D341Med (cell line): ENCODE results near the gene UQCR11.

Source experiments
- DNase-seq: peaks from one replicate; pipeline ENCODE4 v3.0.0; 2012; ENCODE audit warnings: low spot score

The UQCR11 gene

GRCh38 chr19:1590641-1591397 is 14.4 kb downstream of the UQCR11 start:
- DNase-seq: peak; percentile 71

- DNase-seq: peak; percentile 45
These were observed 17.4 kb downstream of the UQCR11 start for GRCh38 chr19:1587872-1588271.

GRCh38 chr19:1585243-1585580 is 20.1 kb downstream of the UQCR11 start:
- DNase-seq: peak; percentile 27

- peak; percentile 36 for DNase-seq
These were observed 20.6 kb downstream of the UQCR11 start for GRCh38 chr19:1584500-1585242.

GRCh38 chr19:1582201-1582600 is 23.1 kb downstream of the UQCR11 start:
- DNase-seq: peak; percentile 22

GRCh38 chr19:1580957-1581356 is 24.3 kb downstream of the UQCR11 start:
- DNase-seq: no peak

GRCh38 chr19:1580382-1580781 is 24.9 kb downstream of the UQCR11 start:
- no peak for DNase-seq

- peak; percentile 33 for DNase-seq
These were observed 26.0 kb downstream of the UQCR11 start for GRCh38 chr19:1579222-1579621.

GRCh38 chr19:1577929-1578618 is 27.2 kb downstream of the UQCR11 start:
- DNase-seq: peak; percentile 23

GRCh38 chr19:1577090-1577928 is 28.0 kb downstream of the UQCR11 start:
- peak; percentile 20 for DNase-seq

- peak; percentile 22 for DNase-seq
These were observed 28.8 kb downstream of the UQCR11 start for GRCh38 chr19:1576242-1577089.

GRCh38 chr19:1575323-1576241 is 29.7 kb downstream of the UQCR11 start:
- no peak for DNase-seq

- peak; percentile 27 for DNase-seq
These were observed 30.7 kb downstream of the UQCR11 start for GRCh38 chr19:1574354-1575136.

GRCh38 chr19:1572795-1573194 is 32.5 kb downstream of the UQCR11 start:
- no peak for DNase-seq

- no peak for DNase-seq
These were observed 33.9 kb downstream of the UQCR11 start for GRCh38 chr19:1571358-1571757.

- no peak for DNase-seq
These were observed 34.4 kb downstream of the UQCR11 start for GRCh38 chr19:1570836-1571235.

- DNase-seq: no peak
These were observed 35.3 kb downstream of the UQCR11 start for GRCh38 chr19:1569997-1570396.

- DNase-seq: peak; percentile 100
These were observed 36.8 kb downstream of the UQCR11 start, which contains the start of gene MEX3D for GRCh38 chr19:1568320-1569019. Gene MEX3D, minus strand, starts transcription at chr19:1568325. Its CDS starts 267 bp downstream, at chr19:1568058.
